Measurements from ENCODE around the gene SVBP.

DNA sequence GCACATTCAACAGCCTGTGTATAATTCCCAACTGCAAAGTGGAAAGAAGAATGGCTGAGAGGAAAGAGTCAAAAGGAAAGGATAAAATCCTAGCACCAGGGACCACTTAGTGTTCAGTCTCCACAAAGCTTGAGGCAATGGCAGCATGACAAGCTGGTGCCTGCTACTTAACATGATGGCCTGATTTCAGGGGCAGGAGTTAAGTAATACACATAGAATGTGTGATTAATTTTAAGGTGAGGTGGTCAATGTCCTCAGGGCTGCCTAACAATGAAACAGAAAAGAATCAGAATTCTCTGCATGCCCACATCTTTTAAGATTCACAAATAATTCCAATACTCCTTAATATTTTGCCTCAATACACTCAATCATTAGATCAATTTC is 59.3 kb downstream of the SVBP start:
- TF ChIP-seq GATA2 (IDR thresholded peaks at IDR 0.05; ENCODE audit: low read depth, low read length) (no peak), GATA3 (IDR thresholded peaks at IDR 0.05; ENCODE audit: low read depth, low read length) (no peak)
